NCI-H2171 treated with DMSO at 0.1 percent for 48 hours (cell line): Measurements from ENCODE around the gene SERINC5.
"Not testable (repeated sequence)": the region's sequence is repeated elsewhere in the genome, so short reads cannot be mapped to it uniquely, and the experiment has no call there.

Experiments used
- DNase-seq: peaks from one replicate; lab custom pipeline; 2025; lab: John Stamatoyannopoulos, UW

The SERINC5 gene

GRCh38 chr5:80227979-80228596 lies 27.8 kb downstream of the SERINC5 start:
- DNase-seq, result no peak

- no peak for DNase-seq
These were observed 29.9 kb downstream of the SERINC5 start for GRCh38 chr5:80225934-80226326.

GRCh38 chr5:80225189-80225933 lies 30.5 kb downstream of the SERINC5 start:
- DNase-seq, result no peak

- DNase-seq, result no peak
These were observed 32.3 kb downstream of the SERINC5 start for GRCh38 chr5:80223561-80223960.

- DNase-seq, result no peak
These were observed 35.5 kb downstream of the SERINC5 start for GRCh38 chr5:80220245-80220897.

GRCh38 chr5:80219391-80219790 lies 36.5 kb downstream of the SERINC5 start:
- DNase-seq, result no peak

GRCh38 chr5:80217667-80218066 lies 38.2 kb downstream of the SERINC5 start:
- no peak for DNase-seq

GRCh38 chr5:80216753-80217596 lies 38.9 kb downstream of the SERINC5 start:
- no peak for DNase-seq

GRCh38 chr5:80216096-80216495 lies 39.8 kb downstream of the SERINC5 start:
- no peak for DNase-seq

- DNase-seq, result no peak
These were observed 40.3 kb downstream of the SERINC5 start for GRCh38 chr5:80215523-80215922.

- DNase-seq, result no peak
These were observed 42.4 kb downstream of the SERINC5 start for GRCh38 chr5:80213466-80213865.

GRCh38 chr5:80212171-80212667 lies 43.6 kb downstream of the SERINC5 start:
- no peak for DNase-seq

GRCh38 chr5:80211327-80211726 lies 44.5 kb downstream of the SERINC5 start:
- no peak for DNase-seq

GRCh38 chr5:80210014-80210413 lies 45.8 kb downstream of the SERINC5 start:
- no peak for DNase-seq

GRCh38 chr5:80208381-80208780 lies 47.5 kb downstream of the SERINC5 start:
- DNase-seq, result no peak

GRCh38 chr5:80207832-80208231 lies 48.0 kb downstream of the SERINC5 start:
- no peak for DNase-seq

- no peak for DNase-seq
These were observed 49.6 kb downstream of the SERINC5 start for GRCh38 chr5:80206282-80206681.

- DNase-seq, result no peak
These were observed 50.0 kb downstream of the SERINC5 start for GRCh38 chr5:80205846-80206245.

GRCh38 chr5:80204808-80205614 lies 50.8 kb downstream of the SERINC5 start:
- DNase-seq, result no peak

- DNase-seq, result not testable (repeated sequence)
These were observed 54.1 kb downstream of the SERINC5 start for GRCh38 chr5:80201763-80202162.

GRCh38 chr5:80198920-80199319 lies 56.9 kb downstream of the SERINC5 start:
- DNase-seq, result no peak
